Tibial nerve (tissue), 4 donors: Measurements from ENCODE around the gene PPP3CB. TPM values are rescaled to one million over a fixed set of nuclear protein-coding genes. Genes with fewer than 3 reads are reported as not detected.

ENCODE experiments used
- DNase-seq, 2 donors: peaks; one replicate each; pipeline ENCODE4 v3.0.0-alpha.2; 2019; ENCODE audit warnings: low spot score in 2 of 2
- H3K27ac ChIP-seq, 4 donors: fragments of 200-600 bp; sonication (generic) in 3 of 4; one replicate each; pipeline ENCODE4 v1.5.1; 2017 to 2019; ENCODE audit warnings: mild to moderate bottlenecking in 1 of 4
- H3K27me3 ChIP-seq, 2 donors: fragments of 200-600 bp; sonication (generic) in 1 of 2; one replicate each; pipeline versions ENCODE4 v1.5.1 to v1.6.0; 2017 to 2019
- H3K36me3 ChIP-seq, 3 donors: fragments of 200-600 bp; sonication (generic); one replicate each; pipeline ENCODE4 v1.5.1; 2018 to 2019
- H3K4me1 ChIP-seq, 4 donors: fragments of 200-600 bp; sonication (generic) in 3 of 4; one replicate each; pipeline ENCODE4 v1.5.1; 2017 to 2019
- H3K4me3 ChIP-seq, 4 donors: fragments of 200-600 bp; sonication (generic) in 3 of 4; one replicate each; pipeline ENCODE4 v1.5.1; 2017 to 2019; ENCODE audit warnings: mild to moderate bottlenecking in 1 of 4, moderate library complexity in 1 of 4
- H3K9me3 ChIP-seq, 4 donors: fragments of 200-600 bp; sonication (generic) in 3 of 4; one replicate each; pipeline ENCODE4 v1.5.1; 2017 to 2019
- EP300 ChIP-seq, 2 donors: sonication (generic); formaldehyde crosslinking; IDR thresholded peaks; one replicate each; pipeline ENCODE4 v1.6.1; 2017; ENCODE audit warnings: antibody characterized with exemption in 2 of 2, mild to moderate bottlenecking in 1 of 2
- POLR2A ChIP-seq, 2 donors: fragments of 450-650 bp; IDR thresholded peaks; one replicate each; pipeline ENCODE4 v1.6.1; 2017; ENCODE audit warnings: antibody characterized with exemption in 2 of 2, mild to moderate bottlenecking in 2 of 2, moderate library complexity in 2 of 2
- WGBS, 2 donors: methylation state at CpG; one replicate each; pipeline ENCODE4 v1.1.5; 2018; 5-methylcytosine and 5-hydroxymethylcytosine counted together
- total RNA-seq, 4 donors: library from RNA; depleted of rRNA; stranded (reverse); fragments of >200 nt; gene quantifications; one replicate each; pipeline ENCODE4 v1.1.0, GENCODE V29; 2016
- TF ChIP-seq, protein P1 (sequence below), 5 experiments: fragments of 200-600 bp in 3 of 5; fragments of 450-650 bp in 2 of 5; sonication (generic) in 3 of 5; IDR thresholded peaks; one replicate each; pipeline ENCODE4 v1.5.1; 2016 to 2019; ENCODE audit warnings: antibody characterized with exemption in 5 of 5, mild to moderate bottlenecking in 3 of 5, moderate library complexity in 2 of 5

Gene PPP3CB
- total RNA-seq, result 10 to 100 TPM; 47.1 to 75.6 (median 68.0) TPM

DNA sequence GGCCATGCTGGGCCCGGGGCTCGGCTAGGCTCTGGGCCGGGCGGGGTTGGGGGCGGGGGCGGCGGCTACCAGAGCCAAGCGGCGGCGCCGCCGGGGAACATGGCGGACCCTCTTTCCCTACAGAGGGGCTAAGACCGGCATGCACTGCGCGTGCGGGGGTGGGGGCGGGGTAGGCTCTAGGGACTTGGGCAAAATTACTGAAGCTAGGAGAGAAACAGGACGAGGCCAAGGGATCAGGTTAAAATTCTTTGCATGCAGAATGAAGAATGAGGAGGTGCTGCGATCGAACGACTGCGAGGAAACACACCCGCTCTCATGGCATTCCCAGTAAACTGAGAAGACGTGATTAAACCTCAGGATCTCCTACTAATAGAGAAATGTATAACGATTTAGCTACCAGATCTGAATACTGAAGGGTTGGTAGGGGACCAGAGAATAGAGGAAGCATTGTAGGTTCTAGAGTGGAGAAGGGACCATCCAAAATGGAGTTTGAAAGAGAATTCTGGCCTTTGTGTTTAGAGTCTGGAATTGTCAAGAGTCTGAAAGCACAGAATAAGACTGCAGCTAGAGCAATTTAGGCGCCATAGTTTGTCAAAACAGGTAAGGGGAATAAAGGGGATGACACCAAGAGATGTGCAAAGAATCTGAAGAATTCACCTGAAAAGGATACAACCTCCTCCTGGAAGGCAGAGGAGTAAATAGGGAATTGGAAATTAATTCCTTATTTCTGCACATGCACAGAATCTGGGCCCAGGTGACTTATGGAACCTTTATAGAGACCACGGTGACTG, at the start of gene PPP3CB:
PPP3CB (minus strand) TSS at position 141 of the 791 bp plus-strand sequence; CDS start at position 6, 135 bp downstream.
- H3K36me3 ChIP-seq, result peaks cover 0 to 41% (median 0%) of the 10 kb centered on the region in 3 donors
- H3K9me3 ChIP-seq, result no peaks in the 10 kb centered on the region
- TF ChIP-seq POLR2A (IDR thresholded peaks at IDR 0.05) (no peak), EP300 (IDR thresholded peaks at IDR 0.05) (peak in 1 of 2 donors; percentile 41)
- TF ChIP-seq, protein P1, sequence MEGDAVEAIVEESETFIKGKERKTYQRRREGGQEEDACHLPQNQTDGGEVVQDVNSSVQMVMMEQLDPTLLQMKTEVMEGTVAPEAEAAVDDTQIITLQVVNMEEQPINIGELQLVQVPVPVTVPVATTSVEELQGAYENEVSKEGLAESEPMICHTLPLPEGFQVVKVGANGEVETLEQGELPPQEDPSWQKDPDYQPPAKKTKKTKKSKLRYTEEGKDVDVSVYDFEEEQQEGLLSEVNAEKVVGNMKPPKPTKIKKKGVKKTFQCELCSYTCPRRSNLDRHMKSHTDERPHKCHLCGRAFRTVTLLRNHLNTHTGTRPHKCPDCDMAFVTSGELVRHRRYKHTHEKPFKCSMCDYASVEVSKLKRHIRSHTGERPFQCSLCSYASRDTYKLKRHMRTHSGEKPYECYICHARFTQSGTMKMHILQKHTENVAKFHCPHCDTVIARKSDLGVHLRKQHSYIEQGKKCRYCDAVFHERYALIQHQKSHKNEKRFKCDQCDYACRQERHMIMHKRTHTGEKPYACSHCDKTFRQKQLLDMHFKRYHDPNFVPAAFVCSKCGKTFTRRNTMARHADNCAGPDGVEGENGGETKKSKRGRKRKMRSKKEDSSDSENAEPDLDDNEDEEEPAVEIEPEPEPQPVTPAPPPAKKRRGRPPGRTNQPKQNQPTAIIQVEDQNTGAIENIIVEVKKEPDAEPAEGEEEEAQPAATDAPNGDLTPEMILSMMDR (IDR thresholded peaks at IDR 0.05), result no peak
- WGBS, 2 donors, result 7 to 8% methylated on average over 16 to 20 of the region's 28 CpGs
- H3K4me3 ChIP-seq, result peak within 1 kb of the TSS; percentile 69 to 93 (median 86)
- H3K27me3 ChIP-seq, result no peaks in the 10 kb centered on the region
- peak; percentile 84 to 91 for DNase-seq
- H3K4me1 ChIP-seq, result peaks cover 0 to 44% (median 28%) of the 10 kb centered on the region in 4 donors
- H3K27ac ChIP-seq, result peak within 1 kb of the TSS; percentile 89 to 97 (median 94)

GRCh38 chr10:73545357-73545756, 49.5 kb upstream of the PPP3CB start:
- peaks cover 0 to 15% (median 0%) of the 10 kb centered on the region in 4 donors for H3K4me1 ChIP-seq
- H3K4me3 ChIP-seq, result no peak overlapping the region
- WGBS, 2 donors, result 58 to 60% methylated on average over 2 of the region's 2 CpGs
- H3K9me3 ChIP-seq, result no peaks in the 10 kb centered on the region
- H3K27me3 ChIP-seq, result no peaks in the 10 kb centered on the region
- H3K36me3 ChIP-seq, result peaks cover 0 to 44% (median 0%) of the 10 kb centered on the region in 3 donors
- DNase-seq, result no peak
- H3K27ac ChIP-seq, result no peak overlapping the region
- TF ChIP-seq EP300 (IDR thresholded peaks at IDR 0.05), result no peak
- TF ChIP-seq, protein P1 (IDR thresholded peaks at IDR 0.05), result no peak
- TF ChIP-seq POLR2A (IDR thresholded peaks at IDR 0.05), result no peak

DNA sequence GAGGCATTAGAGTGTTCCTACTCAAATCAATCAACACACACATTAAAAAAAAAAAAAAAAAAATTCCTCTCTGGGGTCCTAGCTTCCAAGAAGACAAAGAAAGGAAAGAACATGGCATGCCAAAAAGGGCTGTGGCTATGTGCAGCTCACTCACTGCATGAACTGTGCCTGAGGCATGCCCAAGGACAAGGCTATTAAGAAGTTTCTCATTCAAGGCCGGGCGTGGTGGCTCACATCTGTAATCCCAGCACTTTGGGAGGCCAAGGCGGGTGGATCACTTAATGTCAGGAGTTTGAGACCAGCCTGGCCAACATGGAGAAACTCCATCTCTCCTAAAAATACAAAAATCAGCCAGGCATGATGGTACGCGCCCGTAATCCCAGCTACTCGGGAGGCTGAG, 41.9 kb upstream of the PPP3CB start:
- Histone ChIP-seq H3K9me3 (no peaks in the 10 kb centered on the region), H3K27me3 (no peaks in the 10 kb centered on the region), H3K4me1 (peaks cover 0 to 34% (median 2%) of the 10 kb centered on the region in 4 donors), H3K36me3 (peaks cover 0 to 67% (median 0%) of the 10 kb centered on the region in 3 donors), H3K4me3 (no peak overlapping the region), H3K27ac (peak overlapping the region in 2 of 4 donors; percentile 73 to 85)
- DNase-seq, result no peak
- no peak for TF ChIP-seq POLR2A (IDR thresholded peaks at IDR 0.05)
- no peak for TF ChIP-seq EP300 (IDR thresholded peaks at IDR 0.05)
- TF ChIP-seq, protein P1 (IDR thresholded peaks at IDR 0.05), result no peak
- WGBS, 2 donors, result 83 to 90% methylated on average over 6 to 7 of the region's 7 CpGs

DNA sequence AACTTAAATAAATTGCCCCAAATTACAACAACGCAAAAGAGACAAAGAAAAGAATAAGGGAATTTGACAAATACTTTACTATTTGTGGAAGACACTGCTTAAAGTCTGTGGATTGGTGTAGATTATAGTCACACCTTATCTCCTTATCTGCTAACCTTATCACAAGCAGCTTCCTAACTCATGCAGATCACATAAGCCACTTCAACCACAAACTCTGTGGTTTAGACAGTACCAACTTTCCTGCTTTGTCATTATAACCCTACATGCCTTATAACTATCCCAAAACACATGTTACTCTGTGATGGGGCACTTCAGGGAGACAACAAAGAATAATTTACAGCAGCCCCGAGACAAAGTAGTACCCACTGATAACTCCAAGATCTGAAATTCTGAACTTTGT, 41.5 kb upstream of the PPP3CB start:
- Histone ChIP-seq H3K36me3 (peaks cover 0 to 67% (median 0%) of the 10 kb centered on the region in 3 donors), H3K27ac (peak overlapping the region in 2 of 4 donors; percentile 73 to 85), H3K27me3 (no peaks in the 10 kb centered on the region), H3K4me3 (no peak overlapping the region), H3K4me1 (peaks cover 0 to 34% (median 2%) of the 10 kb centered on the region in 4 donors), H3K9me3 (no peaks in the 10 kb centered on the region)
- DNase-seq, result no peak
- no peak for TF ChIP-seq EP300 (IDR thresholded peaks at IDR 0.05)
- TF ChIP-seq, protein P1 (IDR thresholded peaks at IDR 0.05), result no peak
- TF ChIP-seq POLR2A (IDR thresholded peaks at IDR 0.05), result no peak
- WGBS, 2 donors, result 54 to 57% methylated on average over 2 of the region's 2 CpGs

DNA sequence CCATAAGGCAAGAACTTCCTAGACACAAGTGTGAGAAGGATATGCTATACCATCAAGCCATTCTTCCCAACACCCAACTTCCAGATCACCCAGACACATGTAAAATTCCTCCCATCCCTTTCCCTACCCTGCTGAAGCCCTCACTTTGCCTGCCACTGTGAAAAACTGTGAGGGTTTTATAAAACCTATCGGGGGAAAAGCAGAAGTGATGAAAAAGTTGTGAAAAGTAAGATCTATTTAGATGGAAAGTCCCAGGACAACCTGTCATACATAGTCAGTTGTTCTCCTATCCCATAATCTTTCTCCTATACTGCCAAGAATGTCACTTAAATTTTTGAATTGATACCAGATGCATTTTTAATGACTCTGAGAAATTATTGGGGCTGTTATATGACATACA, 39.0 kb upstream of the PPP3CB start:
- 76 to 78% methylated on average over 1 of the region's 1 CpG for whole genome bisulfite sequencing, 2 donors
- no peaks in the 10 kb centered on the region for H3K27me3 ChIP-seq

More for the DNA sequence above, 39.0 kb upstream of the PPP3CB start:
- DNase-seq, result no peak
- no peak overlapping the region for H3K4me3 ChIP-seq
- H3K9me3 ChIP-seq, result no peaks in the 10 kb centered on the region
- peaks cover 0 to 52% (median 0%) of the 10 kb centered on the region in 3 donors for H3K36me3 ChIP-seq
- no peak for TF ChIP-seq EP300 (IDR thresholded peaks at IDR 0.05)
- no peak for TF ChIP-seq POLR2A (IDR thresholded peaks at IDR 0.05)
- TF ChIP-seq, protein P1 (IDR thresholded peaks at IDR 0.05), result no peak
- peak overlapping the region in 2 of 4 donors; percentile 73 to 85 for H3K27ac ChIP-seq
- peaks cover 0 to 34% (median 2%) of the 10 kb centered on the region in 4 donors for H3K4me1 ChIP-seq
